T-cell (primary cell): ENCODE results near the gene C10orf62. TPM values are rescaled to one million over a fixed set of nuclear protein-coding genes. Genes with fewer than 3 reads are reported as not detected.

Experiments
- ATAC-seq, 4 experiments: fragments of 200-7000 bp in 3 of 4; fragments of 150-1000 bp in 1 of 4; cut with Tn5 transposase; replicated peaks in 1 of 4; 1 replicate in 3 of 4; 2 replicates in 1 of 4; pipeline ENCODE4 v1.10.0; 2021; ENCODE audit warnings: moderate library complexity in 3 of 4, mild to moderate bottlenecking in 2 of 4, moderate number of reproducible peaks in 1 of 4
- CTCF ChIA-PET, 2 donors: fragments of 300-600 bp; sonication (Branson Sonifier 250); formaldehyde crosslinking; loops; one replicate each; lab custom pipeline; 2022; ENCODE audit warnings: antibody characterized with exemption in 2 of 2; lab: Charles Lee
- POLR2A ChIA-PET, 2 donors: fragments of 300-600 bp; sonication (Branson Sonifier 250); formaldehyde crosslinking; loops; one replicate each; lab custom pipeline; 2022; ENCODE audit warnings: antibody characterized with exemption in 2 of 2; lab: Charles Lee
- DNase-seq, 35 experiments: peaks; one replicate each; pipeline versions ENCODE4 v3.0.0 to v3.0.0-alpha.2; 2013 to 2023
- H3K27ac ChIP-seq: one replicate; pipeline ENCODE4 v1.5.1; 2013; ENCODE audit warnings: low read length
- H3K27me3 ChIP-seq, 2 experiments: replicated peaks in 1 of 2; 1 replicate in 1 of 2; 2 replicates in 1 of 2; pipeline versions ENCODE4 v1.6.1 to v1.7.0; 2013; ENCODE audit warnings: low read length in 1 of 2, mixed read lengths in 1 of 2; ENCODE audit not compliant: control insufficient read depth in 2 of 2, insufficient read depth in 2 of 2; ENCODE audit errors: extremely low read depth in 1 of 2
- H3K36me3 ChIP-seq, 2 donors: 1 replicate in 1 of 2; 2 replicates in 1 of 2; pipeline versions ENCODE4 v1.6.1 to v1.7.0; 2013; ENCODE audit warnings: low read length in 1 of 2; ENCODE audit not compliant: control insufficient read depth in 2 of 2, insufficient read depth in 1 of 2; ENCODE audit errors: extremely low read depth in 1 of 2
- H3K4me1 ChIP-seq, 2 experiments: 1 replicate in 1 of 2; 2 replicates in 1 of 2; pipeline versions ENCODE4 v1.6.1 to v1.7.0; 2013; ENCODE audit warnings: low read length in 2 of 2, mixed read lengths in 1 of 2; ENCODE audit not compliant: insufficient read depth in 2 of 2, control insufficient read depth in 1 of 2; ENCODE audit errors: extremely low read depth in 1 of 2
- H3K4me3 ChIP-seq, 2 donors: 1 replicate in 1 of 2; 2 replicates in 1 of 2; pipeline versions ENCODE4 v1.5.1 to v1.7.0; 2013; ENCODE audit warnings: mild to moderate bottlenecking in 2 of 2, low read length in 1 of 2, moderate library complexity in 1 of 2; ENCODE audit not compliant: control insufficient read depth in 1 of 2; ENCODE audit errors: extremely low read depth in 1 of 2
- H3K9me3 ChIP-seq: 2 replicates; pipeline ENCODE4 v1.7.0; 2013
- H3K27ac Mint-ChIP-seq, 2 donors: one replicate each; pipeline ENCODE4 v1.8.0; 2020 to 2021; ENCODE audit warnings: mild to moderate bottlenecking in 2 of 2, mixed read lengths in 2 of 2
- H3K27me3 Mint-ChIP-seq, 2 donors: one replicate each; pipeline ENCODE4 v1.8.0; 2021 to 2022; ENCODE audit warnings: mixed read lengths in 2 of 2
- H3K36me3 Mint-ChIP-seq: one replicate; pipeline ENCODE4 v1.8.0; 2021; ENCODE audit warnings: mixed read lengths
- H3K4me1 Mint-ChIP-seq, 3 donors: one replicate each; pipeline ENCODE4 v1.8.0; 2020 to 2022; ENCODE audit warnings: mixed read lengths in 3 of 3, mild to moderate bottlenecking in 1 of 3
- H3K4me3 Mint-ChIP-seq, 3 donors: one replicate each; pipeline ENCODE4 v1.8.0; 2020 to 2022; ENCODE audit warnings: mild to moderate bottlenecking in 3 of 3, mixed read lengths in 3 of 3, moderate library complexity in 3 of 3
- H3K9me3 Mint-ChIP-seq, 3 donors: one replicate each; pipeline ENCODE4 v1.8.0; 2020 to 2022; ENCODE audit warnings: mixed read lengths in 3 of 3
- WGBS: methylation state at CpG from one replicate; pipeline ENCODE4 v1.1.5; 2013; ENCODE audit warnings: missing lambda C conversion rate; ENCODE audit not compliant: insufficient coverage; 5-methylcytosine and 5-hydroxymethylcytosine counted together
- total RNA-seq, 35 experiments: library from RNA in 6 of 35; stranded (reverse) in 6 of 35; fragments of 120-200 nt in 1 of 35; gene quantifications; one replicate each; pipeline versions ENCODE4 v1.2.1 to v1.2.4 and lab custom pipeline; 2013 to 2026

Gene C10orf62
- total RNA-seq, 5 donors from 2014 or later (not counting 1 experiment from before 2014, with no cell fraction given): not detected

DNA sequence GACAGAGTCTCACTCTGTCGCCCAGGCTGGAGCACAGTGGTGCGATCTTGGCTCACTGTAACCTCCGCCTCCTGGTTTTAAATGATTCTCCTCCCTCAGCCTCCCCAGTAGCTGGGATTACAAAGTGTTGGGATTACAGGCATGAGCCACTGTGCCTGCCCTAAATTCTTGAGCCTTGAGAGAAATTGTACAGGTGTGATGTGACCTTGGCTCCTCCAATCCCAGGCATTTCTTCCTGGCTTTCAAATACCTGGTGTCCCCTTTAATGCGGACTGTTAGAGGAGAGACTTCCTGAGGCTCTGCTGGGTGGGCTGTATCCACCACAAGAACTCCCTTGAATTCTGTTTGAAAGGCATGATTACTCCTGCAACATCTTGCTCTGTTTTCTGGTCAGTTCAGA lies 28.8 kb downstream of the C10orf62 start:
- Mint-ChIP-seq H3K4me1 (no peaks in the 10 kb centered on the region), H3K4me3 (no peak overlapping the region), H3K9me3 (no peaks in the 10 kb centered on the region), H3K36me3 (no peaks in the 10 kb centered on the region), H3K27me3 (no peaks in the 10 kb centered on the region), H3K27ac (no peak overlapping the region)
- no peak for ATAC-seq
- H3K27ac ChIP-seq: no peak overlapping the region
- no peaks in the 10 kb centered on the region for H3K27me3 ChIP-seq
- no peak overlapping the region for H3K4me3 ChIP-seq
- ChIA-PET POLR2A (no interaction called here), CTCF (no interaction called here)
- WGBS: no CpG with 5 or more reads among the region's 4 CpGs
- DNase-seq: no peak
- H3K9me3 ChIP-seq: no peaks in the 10 kb centered on the region
- no peaks in the 10 kb centered on the region for H3K4me1 ChIP-seq
- H3K36me3 ChIP-seq: peaks cover 0 to 4% of the 10 kb centered on the region in 2 donors

DNA sequence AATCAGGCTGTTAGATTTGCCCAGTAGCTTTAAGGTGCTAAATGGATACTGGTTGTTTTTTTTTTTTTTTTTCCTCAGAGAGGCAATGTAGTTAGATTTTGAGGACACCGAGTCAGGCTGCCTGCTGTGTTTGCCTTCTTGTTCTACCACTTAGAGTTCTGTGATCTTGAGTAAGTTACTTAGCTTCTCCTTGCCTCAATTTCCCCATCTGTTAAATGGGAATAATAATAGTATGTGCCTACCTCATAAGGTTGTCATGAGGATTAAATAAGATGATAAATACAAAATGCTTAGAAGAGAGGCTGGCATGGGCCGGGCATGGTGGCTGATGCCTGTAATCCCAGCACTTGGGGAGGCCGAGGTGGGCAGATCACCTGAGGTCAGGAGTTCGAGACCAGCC lies 29.2 kb downstream of the C10orf62 start:
- no peaks in the 10 kb centered on the region for H3K27me3 Mint-ChIP-seq
- Histone ChIP-seq H3K9me3 (no peaks in the 10 kb centered on the region), H3K27me3 (no peaks in the 10 kb centered on the region), H3K27ac (no peak overlapping the region), H3K4me1 (no peaks in the 10 kb centered on the region), H3K36me3 (peaks cover 0 to 4% of the 10 kb centered on the region in 2 donors), H3K4me3 (no peak overlapping the region)
- H3K36me3 Mint-ChIP-seq: no peaks in the 10 kb centered on the region
- H3K4me3 Mint-ChIP-seq: no peak overlapping the region
- POLR2A ChIA-PET: no interaction called here
- CTCF ChIA-PET: interaction anchor here in 1 of 2 donors (0.7 kb wide), 1 partner anchor 47 kb away, joined by 12 read pairs; no protein-coding TSS in a partner anchor
- H3K27ac Mint-ChIP-seq: no peak overlapping the region
- no peaks in the 10 kb centered on the region for H3K9me3 Mint-ChIP-seq
- H3K4me1 Mint-ChIP-seq: no peaks in the 10 kb centered on the region
- WGBS: no CpG with 5 or more reads among the region's 4 CpGs
- no peak for ATAC-seq
- DNase-seq: no peak

DNA sequence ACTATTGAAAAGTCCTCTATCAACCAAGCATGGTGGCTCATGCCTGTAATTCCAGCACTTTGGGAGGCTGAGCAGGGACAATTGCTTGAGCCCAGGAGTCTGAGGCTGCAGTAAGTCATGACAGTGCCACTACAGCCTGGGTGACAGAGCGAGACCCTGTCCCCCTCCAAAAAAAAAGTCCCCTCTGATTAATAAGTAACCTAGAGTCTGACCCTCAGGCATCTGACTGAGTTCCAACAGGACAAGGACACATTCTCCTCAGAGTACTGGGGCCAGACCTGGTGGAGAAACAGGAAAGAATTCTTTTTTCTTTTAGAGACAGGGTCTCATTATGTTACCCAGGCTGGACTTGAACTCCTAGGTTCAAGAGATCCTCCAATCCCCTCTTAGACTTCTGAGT lies 33.8 kb downstream of the C10orf62 start:
- Mint-ChIP-seq H3K27ac (no peak overlapping the region), H3K27me3 (no peaks in the 10 kb centered on the region), H3K4me3 (no peak overlapping the region), H3K36me3 (no peaks in the 10 kb centered on the region), H3K9me3 (no peaks in the 10 kb centered on the region), H3K4me1 (no peaks in the 10 kb centered on the region)
- Histone ChIP-seq H3K9me3 (no peaks in the 10 kb centered on the region), H3K27me3 (no peaks in the 10 kb centered on the region), H3K36me3 (no peaks in the 10 kb centered on the region), H3K27ac (no peak overlapping the region), H3K4me1 (no peaks in the 10 kb centered on the region), H3K4me3 (no peak overlapping the region)
- POLR2A ChIA-PET: interaction anchor here in 1 of 2 donors (0.6 kb wide), 2 partner anchors 15 to 28 kb away, joined by 3 to 7 read pairs; no protein-coding TSS in a partner anchor
- no CpG with 5 or more reads among the region's 1 CpG for WGBS
- ATAC-seq: no peak
- DNase-seq: no peak
- CTCF ChIA-PET: no interaction called here

DNA sequence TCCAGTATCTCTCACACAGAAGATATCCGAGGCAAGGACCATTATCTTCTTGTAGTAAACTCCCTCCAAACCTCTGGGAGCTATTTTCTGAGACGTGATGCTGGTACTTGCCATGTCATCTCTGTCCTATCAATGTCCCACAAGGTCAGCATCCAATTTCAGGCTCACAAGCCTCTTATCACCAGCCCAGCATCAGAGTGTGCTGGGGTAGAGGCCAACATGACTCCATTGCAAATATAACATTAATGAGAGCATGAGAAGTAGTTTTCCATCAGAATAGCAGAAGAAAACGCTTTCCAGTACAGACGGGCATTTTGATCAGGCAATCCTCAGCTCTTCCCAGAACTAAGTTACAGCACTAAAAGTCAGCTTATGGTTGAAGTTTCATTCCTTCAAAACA lies 38.2 kb downstream of the C10orf62 start:
- no peak for DNase-seq
- no peaks in the 10 kb centered on the region for H3K36me3 ChIP-seq
- no peak overlapping the region for H3K27ac ChIP-seq
- Mint-ChIP-seq H3K9me3 (no peaks in the 10 kb centered on the region), H3K27me3 (no peaks in the 10 kb centered on the region), H3K36me3 (no peaks in the 10 kb centered on the region), H3K4me1 (peaks cover 2 to 4% (median 3%) of the 10 kb centered on the region in 3 donors), H3K27ac (no peak overlapping the region), H3K4me3 (no peak overlapping the region)
- H3K4me1 ChIP-seq: peaks cover 1 to 2% of the 10 kb centered on the region in 2 experiments
- ATAC-seq: no peak
- H3K9me3 ChIP-seq: no peaks in the 10 kb centered on the region
- POLR2A ChIA-PET: no interaction called here
- WGBS: 87% methylated on average over 4 of the region's 4 CpGs
- CTCF ChIA-PET: no interaction called here
- H3K4me3 ChIP-seq: no peak overlapping the region
- peaks cover 0 to under 1% of the 10 kb centered on the region in 2 experiments for H3K27me3 ChIP-seq

DNA sequence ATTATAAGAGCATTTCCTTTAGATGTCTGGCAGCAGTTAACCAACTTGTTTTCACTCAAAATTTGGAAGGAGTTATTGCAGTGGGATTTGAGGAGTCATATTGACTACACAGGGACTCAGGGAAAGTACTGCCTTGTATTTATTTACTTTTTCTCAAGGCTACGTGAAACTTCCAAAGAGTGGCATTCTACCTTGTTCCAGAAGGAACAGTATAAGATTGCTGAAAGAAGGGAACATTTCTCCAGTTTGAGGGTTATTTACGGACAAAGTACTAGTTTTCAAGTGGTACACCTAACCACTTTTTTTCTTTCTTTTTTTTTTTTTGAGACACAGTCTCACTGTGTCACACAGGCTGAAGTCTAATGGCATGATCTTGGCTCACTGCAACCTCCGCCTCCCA lies 38.7 kb downstream of the C10orf62 start:
- Mint-ChIP-seq H3K27me3 (peaks cover 0 to under 1% of the 10 kb centered on the region in 2 donors), H3K4me3 (no peak overlapping the region), H3K36me3 (no peaks in the 10 kb centered on the region), H3K4me1 (peaks cover 5 to 9% (median 8%) of the 10 kb centered on the region in 3 donors), H3K9me3 (no peaks in the 10 kb centered on the region), H3K27ac (no peak overlapping the region)
- ATAC-seq (no peak), DNase-seq (no peak)
- H3K4me1 ChIP-seq: peaks cover 2 to 6% of the 10 kb centered on the region in 2 experiments
- no peaks in the 10 kb centered on the region for H3K9me3 ChIP-seq
- ChIA-PET POLR2A (interaction anchor here in 1 of 2 donors (0.7 kb wide), 1 partner anchor 12 kb away, joined by 4 read pairs; no protein-coding TSS in a partner anchor), CTCF (no interaction called here)
- no peak overlapping the region for H3K4me3 ChIP-seq
- H3K36me3 ChIP-seq: no peaks in the 10 kb centered on the region
- WGBS: 60% methylated on average over 1 of the region's 3 CpGs
- no peak overlapping the region for H3K27ac ChIP-seq
- H3K27me3 ChIP-seq: peaks cover 0 to 6% of the 10 kb centered on the region in 2 experiments

DNA sequence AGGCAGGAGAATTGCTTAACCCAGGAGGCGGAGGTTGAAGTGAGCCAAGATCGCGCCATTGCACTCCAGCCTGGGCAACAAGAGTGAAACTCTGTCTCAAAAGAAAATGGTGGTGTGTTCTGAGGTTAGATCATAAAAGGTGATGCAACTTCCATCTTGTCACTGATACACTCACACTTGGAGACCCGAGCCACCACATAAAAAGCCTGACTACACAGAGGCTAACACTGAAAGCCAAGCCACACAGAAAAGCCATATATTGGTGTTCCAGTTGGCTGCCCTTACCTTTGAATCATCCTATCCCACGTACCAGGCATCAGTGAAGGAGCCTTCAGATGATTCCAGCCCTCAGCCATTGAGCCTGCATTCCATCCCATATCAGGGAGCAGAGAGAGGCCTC lies 39.8 kb downstream of the C10orf62 start:
- H3K27ac ChIP-seq: no peak overlapping the region
- ATAC-seq (no peak), DNase-seq (no peak)
- Mint-ChIP-seq H3K36me3 (no peaks in the 10 kb centered on the region), H3K4me3 (no peak overlapping the region), H3K4me1 (peaks cover 12 to 17% (median 16%) of the 10 kb centered on the region in 3 donors), H3K27me3 (peaks cover 0 to 2% of the 10 kb centered on the region in 2 donors), H3K9me3 (no peaks in the 10 kb centered on the region), H3K27ac (no peak overlapping the region)
- POLR2A ChIA-PET: interaction anchor here in 1 of 2 donors (0.6 kb wide), 1 partner anchor 11 kb away, joined by 3 read pairs; the partner anchor contains the start of gene PI4K2A
- WGBS: 74% methylated on average over 3 of the region's 5 CpGs
- H3K4me1 ChIP-seq: peaks cover 2 to 13% of the 10 kb centered on the region in 2 experiments
- CTCF ChIA-PET: no interaction called here
- no peaks in the 10 kb centered on the region for H3K9me3 ChIP-seq
- H3K27me3 ChIP-seq: peaks cover 0 to 9% of the 10 kb centered on the region in 2 experiments
- no peak overlapping the region for H3K4me3 ChIP-seq
- no peaks in the 10 kb centered on the region for H3K36me3 ChIP-seq
